K562 (cell line): Measurements from ENCODE around the gene UBALD2. TPM values are rescaled to one million over a fixed set of nuclear protein-coding genes. Genes with fewer than 3 reads are reported as not detected.

Experiments
- ADNP ChIP-seq: fragments of 200-800 bp; sonication (Bioruptor generic); IDR thresholded peaks from 2 replicates; pipeline ENCODE4 v1.6.1; 2016; ENCODE audit warnings: missing genetic modification characterization, missing compliant biosample characterization
- PHF20 ChIP-seq: fragments of 450-650 bp; IDR thresholded peaks from 2 replicates; pipeline ENCODE4 v1.6.1; 2018; ENCODE audit not compliant: partially characterized antibody
- ZBTB49 ChIP-seq: sonication (generic); formaldehyde crosslinking; IDR thresholded peaks from 2 replicates; pipeline ENCODE4 v1.8.0; 2022; ENCODE audit warnings: missing genetic modification reagents, mild to moderate bottlenecking, borderline replicate concordance
- ZBTB7A ChIP-seq: IDR thresholded peaks from 2 replicates; pipeline ENCODE4 v1.6.1; 2011; ENCODE audit warnings: low read depth, mild to moderate bottlenecking, low read length, moderate library complexity, borderline replicate concordance; ENCODE audit not compliant: control insufficient read depth
- ZC3H4 ChIP-seq: sonication (generic); formaldehyde crosslinking; IDR thresholded peaks from 2 replicates; pipeline ENCODE4 v1.9.0; 2021; ENCODE audit warnings: missing genetic modification reagents, borderline replicate concordance
- ZNF431 ChIP-seq: sonication (generic); formaldehyde crosslinking; IDR thresholded peaks from 2 replicates; pipeline ENCODE4 v1.8.0; 2022; ENCODE audit warnings: mild to moderate bottlenecking, missing genetic modification reagents
- ZNF79 ChIP-seq: fragments of 250-450 bp; sonication (Bioruptor Pico); IDR thresholded peaks from 2 replicates; pipeline ENCODE4 v1.4.0; 2020; ENCODE audit warnings: low read depth, mild to moderate bottlenecking, moderate library complexity
- polyA plus RNA-seq, 8 experiments: library from polyadenylated mRNA; depleted of rRNA in 4 of 8; stranded (reverse) in 5 of 8; unstranded in 3 of 8; fragments of >200 nt; fragmentation: Nextera tagmentation in 2 of 8; fragmentation: Illumina TruSeq in 1 of 8; extraction: Ambion mirVana in 2 of 8; extraction: Trizol in 1 of 8; gene quantifications; 2 replicates each; pipeline versions ENCODE4 v1.2.1 to v1.2.3, GENCODE V29; 2011 to 2014; ENCODE audit warnings: inconsistent platforms in 1 of 8, missing spikeins in 1 of 8
- total RNA-seq, 7 experiments: library from RNA; depleted of rRNA in 6 of 7; stranded (reverse); fragments of >200 nt in 6 of 7; fragmentation: Illumina TruSeq in 2 of 7; extraction: Trizol in 2 of 7; gene quantifications; 2 replicates each; pipeline versions ENCODE4 v1.2.1 to v1.2.3, GENCODE V29; 2011 to 2021; ENCODE audit warnings: low replicate concordance in 1 of 7
- TF ChIP-seq, protein P1 (sequence below), 2 experiments: fragments of 450-650 bp; IDR thresholded peaks; 2 replicates each; pipeline ENCODE4 v1.6.1; 2016; ENCODE audit warnings: mild to moderate bottlenecking in 2 of 2, borderline replicate concordance in 1 of 2, low read depth in 1 of 2, moderate library complexity in 1 of 2
- TF ChIP-seq, protein P2 (sequence below): sonication (generic); formaldehyde crosslinking; IDR thresholded peaks from 2 replicates; pipeline ENCODE4 v1.8.1; 2023; ENCODE audit warnings: mild to moderate bottlenecking, missing genetic modification reagents, moderate library complexity
- TF ChIP-seq, protein P3 (sequence below): fragments of 250-450 bp; sonication (Bioruptor Pico); IDR thresholded peaks from 2 replicates; pipeline ENCODE4 v1.5.0; 2022; ENCODE audit warnings: mild to moderate bottlenecking

Gene UBALD2
- total and polyA plus RNA-seq, 9 of the 15 experiments (the other 6 are each of a cell fraction or from before 2014, with no cell fraction given) = 2.3 to 94.1 (median 25.3) TPM

DNA sequence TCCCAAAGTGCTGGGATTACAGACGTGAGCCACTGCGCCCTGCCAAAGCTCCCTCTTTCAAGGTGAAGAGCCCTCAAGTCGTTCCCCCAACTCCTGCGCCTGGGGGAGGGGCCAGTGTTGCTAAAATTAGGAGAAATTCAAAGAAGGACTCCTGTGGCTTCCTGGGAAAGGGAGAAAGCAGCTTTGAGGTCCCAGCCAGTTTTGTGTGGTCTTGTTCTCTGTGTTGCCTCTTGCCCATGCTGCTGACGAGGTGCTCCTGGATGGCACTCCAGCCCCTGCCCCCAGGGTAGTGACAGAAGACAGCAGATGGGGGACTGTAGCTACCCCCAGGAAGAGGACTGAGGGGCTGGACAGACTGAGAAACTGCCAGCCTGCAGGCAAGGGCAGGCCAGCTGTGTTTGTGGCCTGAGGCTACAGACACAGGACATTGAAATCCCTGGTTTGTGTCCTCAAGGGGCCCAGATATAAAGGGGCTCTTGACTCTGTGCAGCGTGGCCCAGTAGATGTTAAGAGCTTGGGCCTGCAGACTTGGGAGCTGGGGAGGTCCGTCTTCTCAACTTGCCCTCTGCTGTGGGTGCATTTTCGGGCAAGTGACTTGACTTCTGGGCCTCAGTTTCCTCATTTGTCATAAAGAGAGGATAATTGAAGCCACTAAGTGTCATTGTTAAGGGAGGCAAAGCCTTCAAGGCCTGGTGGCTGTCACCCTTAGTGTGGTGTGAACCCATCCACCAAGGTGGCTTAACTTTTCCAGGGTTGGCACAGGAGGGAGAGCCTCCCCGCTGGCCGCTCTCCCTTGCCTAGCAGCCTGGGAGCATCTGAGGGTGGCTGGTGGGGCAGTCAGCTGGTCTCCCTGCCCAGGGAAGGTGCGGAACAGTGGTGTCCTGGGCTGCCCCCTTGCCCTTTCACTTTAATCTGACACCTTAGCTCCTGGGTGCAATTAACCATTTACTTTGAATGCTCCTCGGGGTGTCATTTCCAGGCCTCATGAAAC is 4.1 kb downstream of the UBALD2 start (continued):
- TF ChIP-seq, protein P1, sequence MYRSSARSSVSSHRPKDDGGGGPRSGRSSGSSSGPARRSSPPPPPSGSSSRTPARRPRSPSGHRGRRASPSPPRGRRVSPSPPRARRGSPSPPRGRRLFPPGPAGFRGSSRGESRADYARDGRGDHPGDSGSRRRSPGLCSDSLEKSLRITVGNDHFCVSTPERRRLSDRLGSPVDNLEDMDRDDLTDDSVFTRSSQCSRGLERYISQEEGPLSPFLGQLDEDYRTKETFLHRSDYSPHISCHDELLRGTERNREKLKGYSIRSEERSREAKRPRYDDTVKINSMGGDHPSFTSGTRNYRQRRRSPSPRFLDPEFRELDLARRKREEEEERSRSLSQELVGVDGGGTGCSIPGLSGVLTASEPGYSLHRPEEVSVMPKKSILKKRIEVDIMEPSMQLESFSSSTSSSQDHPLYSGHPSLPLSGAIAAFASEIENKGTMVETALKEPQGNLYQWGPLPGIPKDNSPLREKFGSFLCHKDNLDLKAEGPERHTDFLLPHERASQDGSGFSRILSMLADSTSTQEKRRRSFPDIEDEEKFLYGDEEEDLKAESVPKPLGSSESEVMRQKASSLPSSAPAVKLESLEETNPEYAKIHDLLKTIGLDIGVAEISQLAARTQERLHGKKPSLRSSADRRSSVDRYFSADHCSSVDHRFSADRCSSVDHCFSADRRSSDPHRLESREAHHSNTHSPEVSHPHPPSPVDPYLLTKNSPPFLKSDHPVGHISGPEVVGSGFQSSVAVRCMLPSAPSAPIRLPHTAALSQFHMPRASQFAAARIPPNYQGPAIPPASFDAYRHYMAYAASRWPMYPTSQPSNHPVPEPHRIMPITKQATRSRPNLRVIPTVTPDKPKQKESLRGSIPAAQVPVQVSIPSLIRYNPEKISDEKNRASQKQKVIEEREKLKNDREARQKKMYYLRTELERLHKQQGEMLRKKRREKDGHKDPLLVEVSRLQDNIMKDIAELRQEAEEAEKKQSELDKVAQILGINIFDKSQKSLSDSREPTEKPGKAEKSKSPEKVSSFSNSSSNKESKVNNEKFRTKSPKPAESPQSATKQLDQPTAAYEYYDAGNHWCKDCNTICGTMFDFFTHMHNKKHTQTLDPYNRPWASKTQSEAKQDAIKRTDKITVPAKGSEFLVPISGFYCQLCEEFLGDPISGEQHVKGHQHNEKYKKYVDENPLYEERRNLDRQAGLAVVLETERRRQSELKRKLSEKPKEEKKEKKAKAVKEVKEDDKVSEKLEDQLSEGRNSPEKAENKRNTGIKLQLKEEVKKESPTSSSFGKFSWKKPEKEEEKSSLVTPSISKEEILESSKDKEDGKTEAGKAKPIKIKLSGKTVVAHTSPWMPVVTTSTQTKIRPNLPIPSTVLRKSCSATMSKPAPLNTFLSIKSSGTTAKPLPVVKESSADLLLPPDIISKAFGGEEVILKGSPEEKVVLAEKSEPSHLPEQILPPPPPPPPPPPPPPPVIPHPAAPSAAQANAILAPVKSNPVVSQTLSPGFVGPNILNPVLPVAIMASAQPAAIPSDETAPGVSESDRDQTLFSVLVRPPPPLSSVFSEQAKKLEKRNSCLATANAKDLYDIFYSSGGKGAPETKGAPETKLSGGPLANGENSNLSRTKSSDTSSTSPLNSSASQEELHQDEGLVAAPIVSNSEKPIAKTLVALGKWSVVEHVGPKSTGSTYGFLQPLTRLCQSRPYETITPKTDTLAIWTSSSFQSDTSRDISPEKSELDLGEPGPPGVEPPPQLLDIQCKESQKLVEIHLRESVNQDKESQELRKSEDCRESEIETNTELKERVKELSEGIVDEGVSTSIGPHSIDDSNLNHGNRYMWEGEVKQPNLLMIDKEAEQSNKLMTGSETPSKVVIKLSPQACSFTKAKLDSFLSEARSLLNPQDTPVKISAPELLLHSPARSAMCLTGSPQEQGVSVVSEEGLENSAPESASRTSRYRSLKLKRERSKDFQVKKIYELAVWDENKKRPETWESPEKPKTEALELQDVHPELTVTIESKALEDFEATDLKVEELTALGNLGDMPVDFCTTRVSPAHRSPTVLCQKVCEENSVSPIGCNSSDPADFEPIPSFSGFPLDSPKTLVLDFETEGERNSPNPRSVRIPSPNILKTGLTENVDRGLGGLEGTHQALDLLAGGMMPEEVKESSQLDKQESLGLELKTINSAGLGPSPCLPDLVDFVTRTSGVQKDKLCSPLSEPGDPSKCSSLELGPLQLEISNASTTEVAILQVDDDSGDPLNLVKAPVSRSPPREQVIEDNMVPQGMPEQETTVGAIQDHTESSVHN (IDR thresholded peaks at IDR 0.05; ENCODE audit: borderline replicate concordance in 1 of 2, low read depth in 1 of 2) = no peak
- TF ChIP-seq ZNF79 (no peak), ZBTB49 (CRISPR knock-in tag) (no peak), PHF20 (no peak), ZBTB7A (no peak; the same call in 1 of the 2 replicates), ZC3H4 (0 out of 2 replicates have a peak, but pooled peaks have one; percentile 12), ADNP (tag) (no peak), ZNF431 (CRISPR knock-in tag) (0 out of 2 replicates have a peak, but pooled peaks have one; percentile 18)
- TF ChIP-seq, protein P2, sequence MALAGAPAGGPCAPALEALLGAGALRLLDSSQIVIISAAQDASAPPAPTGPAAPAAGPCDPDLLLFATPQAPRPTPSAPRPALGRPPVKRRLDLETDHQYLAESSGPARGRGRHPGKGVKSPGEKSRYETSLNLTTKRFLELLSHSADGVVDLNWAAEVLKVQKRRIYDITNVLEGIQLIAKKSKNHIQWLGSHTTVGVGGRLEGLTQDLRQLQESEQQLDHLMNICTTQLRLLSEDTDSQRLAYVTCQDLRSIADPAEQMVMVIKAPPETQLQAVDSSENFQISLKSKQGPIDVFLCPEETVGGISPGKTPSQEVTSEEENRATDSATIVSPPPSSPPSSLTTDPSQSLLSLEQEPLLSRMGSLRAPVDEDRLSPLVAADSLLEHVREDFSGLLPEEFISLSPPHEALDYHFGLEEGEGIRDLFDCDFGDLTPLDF (CRISPR knock-in tag) = no peak
- TF ChIP-seq, protein P3, sequence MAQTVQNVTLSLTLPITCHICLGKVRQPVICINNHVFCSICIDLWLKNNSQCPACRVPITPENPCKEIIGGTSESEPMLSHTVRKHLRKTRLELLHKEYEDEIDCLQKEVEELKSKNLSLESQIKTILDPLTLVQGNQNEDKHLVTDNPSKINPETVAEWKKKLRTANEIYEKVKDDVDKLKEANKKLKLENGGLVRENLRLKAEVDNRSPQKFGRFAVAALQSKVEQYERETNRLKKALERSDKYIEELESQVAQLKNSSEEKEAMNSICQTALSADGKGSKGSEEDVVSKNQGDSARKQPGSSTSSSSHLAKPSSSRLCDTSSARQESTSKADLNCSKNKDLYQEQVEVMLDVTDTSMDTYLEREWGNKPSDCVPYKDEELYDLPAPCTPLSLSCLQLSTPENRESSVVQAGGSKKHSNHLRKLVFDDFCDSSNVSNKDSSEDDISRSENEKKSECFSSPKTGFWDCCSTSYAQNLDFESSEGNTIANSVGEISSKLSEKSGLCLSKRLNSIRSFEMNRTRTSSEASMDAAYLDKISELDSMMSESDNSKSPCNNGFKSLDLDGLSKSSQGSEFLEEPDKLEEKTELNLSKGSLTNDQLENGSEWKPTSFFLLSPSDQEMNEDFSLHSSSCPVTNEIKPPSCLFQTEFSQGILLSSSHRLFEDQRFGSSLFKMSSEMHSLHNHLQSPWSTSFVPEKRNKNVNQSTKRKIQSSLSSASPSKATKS (CRISPR knock-in tag) = no peak
